ENCODE data around the gene MRPS25. TPM values are rescaled to one million over a fixed set of nuclear protein-coding genes. Genes with fewer than 3 reads are reported as not detected.
A peak's percentile ranks its signal among the peaks of the same experiment; 100 is the strongest.

Gene MRPS25
- polyA plus RNA-seq, 1 donor from 2014 or later: 74.4 TPM

- TF ChIP-seq RAD21 (conservative IDR thresholded peaks at IDR 0.05) (no peak), POLR2AphosphoS5 (IDR thresholded peaks at IDR 0.05) (no peak), CTCF (IDR thresholded peaks at IDR 0.05; ENCODE audit: poor library complexity, severe bottlenecking) (no peak), EP300 (conservative IDR thresholded peaks at IDR 0.05; ENCODE audit: poor library complexity, severe bottlenecking) (no peak), EZH2 (IDR thresholded peaks at IDR 0.05; ENCODE audit: borderline replicate concordance, insufficient read depth, low read length, poor library complexity, severe bottlenecking) (no peak), SMC3 (conservative IDR thresholded peaks at IDR 0.05; ENCODE audit: poor library complexity) (no peak), REST (IDR thresholded peaks at IDR 0.05; ENCODE audit: borderline replicate concordance) (no peak), MXI1 (conservative IDR thresholded peaks at IDR 0.05; ENCODE audit: poor library complexity, severe bottlenecking) (no peak), TAF1 (IDR thresholded peaks at IDR 0.05; ENCODE audit: low read depth) (no peak)
- Histone ChIP-seq H3K27ac (ENCODE audit: low read length) (peak overlapping the region; percentile 85), H2AFZ (ENCODE audit: low read depth, low read length) (no peak overlapping the region), H3K36me3 (ENCODE audit: insufficient read depth, low read length) (peaks cover 5% of the 10 kb centered on the region), H3K9me3 (ENCODE audit: low read length) (no peaks in the 10 kb centered on the region), H3F3A (ENCODE audit: insufficient read depth, low read length, poor library complexity, severe bottlenecking) (no peaks in the 10 kb centered on the region), H3K79me2 (replicated peaks; ENCODE audit: insufficient read depth, low read length) (peaks cover 23% of the 10 kb centered on the region), H3K4me3 (ENCODE audit: low read length) (peak overlapping the region; percentile 70), H4K20me1 (ENCODE audit: insufficient read depth) (no peaks in the 10 kb centered on the region), H3K4me2 (ENCODE audit: low read length) (peak overlapping the region; percentile 69), H3K9me2 (ENCODE audit: insufficient read depth, low read length) (no peaks in the 10 kb centered on the region), H3K27me3 (ENCODE audit: insufficient read depth, low read depth, low read length) (no peaks in the 10 kb centered on the region), H3K9ac (ENCODE audit: low read length) (peak overlapping the region; percentile 94)
These were observed 32.8 kb upstream of the MRPS25 start for GRCh38 chr3:15097891-15098290.

- TF ChIP-seq RAD21 (conservative IDR thresholded peaks at IDR 0.05): no peak
- TF ChIP-seq POLR2AphosphoS5 (IDR thresholded peaks at IDR 0.05): no peak
- no peak for TF ChIP-seq SMC3 (conservative IDR thresholded peaks at IDR 0.05; ENCODE audit: poor library complexity)
- no peak for TF ChIP-seq TAF1 (IDR thresholded peaks at IDR 0.05; ENCODE audit: low read depth)
- TF ChIP-seq EZH2 (IDR thresholded peaks at IDR 0.05; ENCODE audit: borderline replicate concordance, insufficient read depth, low read length, poor library complexity, severe bottlenecking): no peak
- TF ChIP-seq EP300 (conservative IDR thresholded peaks at IDR 0.05; ENCODE audit: poor library complexity, severe bottlenecking): no peak
- no peak for TF ChIP-seq MXI1 (conservative IDR thresholded peaks at IDR 0.05; ENCODE audit: poor library complexity, severe bottlenecking)
- TF ChIP-seq CTCF (IDR thresholded peaks at IDR 0.05; ENCODE audit: poor library complexity, severe bottlenecking): no peak
- no peak for TF ChIP-seq REST (IDR thresholded peaks at IDR 0.05; ENCODE audit: borderline replicate concordance)
- H3K9me3 ChIP-seq (ENCODE audit: low read length): no peaks in the 10 kb centered on the region
- no peak overlapping the region for H3K4me3 ChIP-seq (ENCODE audit: low read length)
- no peaks in the 10 kb centered on the region for H3F3A ChIP-seq (ENCODE audit: insufficient read depth, low read length, poor library complexity, severe bottlenecking)
- H4K20me1 ChIP-seq (ENCODE audit: insufficient read depth): no peaks in the 10 kb centered on the region
- H3K79me2 ChIP-seq (replicated peaks; ENCODE audit: insufficient read depth, low read length): peaks cover 23% of the 10 kb centered on the region
- peaks cover 5% of the 10 kb centered on the region for H3K36me3 ChIP-seq (ENCODE audit: insufficient read depth, low read length)
- no peaks in the 10 kb centered on the region for H3K9me2 ChIP-seq (ENCODE audit: insufficient read depth, low read length)
- H3K4me2 ChIP-seq (ENCODE audit: low read length): no peak overlapping the region
- no peaks in the 10 kb centered on the region for H3K27me3 ChIP-seq (ENCODE audit: insufficient read depth, low read depth, low read length)
- H3K9ac ChIP-seq (ENCODE audit: low read length): no peak overlapping the region
- no peak overlapping the region for H2AFZ ChIP-seq (ENCODE audit: low read depth, low read length)
- H3K27ac ChIP-seq (ENCODE audit: low read length): no peak overlapping the region
These were observed 30.9 kb upstream of the MRPS25 start for GRCh38 chr3:15096046-15096445.
